NCI-H526 treated with DMSO at 0.1 percent for 48 hours (cell line): ENCODE results near the gene GGA1.

Experiments used
- DNase-seq: peaks from one replicate; lab custom pipeline; 2025; lab: John Stamatoyannopoulos, UW

GGA1 gene

GRCh38 chr22:37630839-37631435 lies 22.3 kb downstream of the GGA1 start:
- no peak for DNase-seq

GRCh38 chr22:37631448-37632173 lies 23.0 kb downstream of the GGA1 start:
- DNase-seq = no peak

DNA sequence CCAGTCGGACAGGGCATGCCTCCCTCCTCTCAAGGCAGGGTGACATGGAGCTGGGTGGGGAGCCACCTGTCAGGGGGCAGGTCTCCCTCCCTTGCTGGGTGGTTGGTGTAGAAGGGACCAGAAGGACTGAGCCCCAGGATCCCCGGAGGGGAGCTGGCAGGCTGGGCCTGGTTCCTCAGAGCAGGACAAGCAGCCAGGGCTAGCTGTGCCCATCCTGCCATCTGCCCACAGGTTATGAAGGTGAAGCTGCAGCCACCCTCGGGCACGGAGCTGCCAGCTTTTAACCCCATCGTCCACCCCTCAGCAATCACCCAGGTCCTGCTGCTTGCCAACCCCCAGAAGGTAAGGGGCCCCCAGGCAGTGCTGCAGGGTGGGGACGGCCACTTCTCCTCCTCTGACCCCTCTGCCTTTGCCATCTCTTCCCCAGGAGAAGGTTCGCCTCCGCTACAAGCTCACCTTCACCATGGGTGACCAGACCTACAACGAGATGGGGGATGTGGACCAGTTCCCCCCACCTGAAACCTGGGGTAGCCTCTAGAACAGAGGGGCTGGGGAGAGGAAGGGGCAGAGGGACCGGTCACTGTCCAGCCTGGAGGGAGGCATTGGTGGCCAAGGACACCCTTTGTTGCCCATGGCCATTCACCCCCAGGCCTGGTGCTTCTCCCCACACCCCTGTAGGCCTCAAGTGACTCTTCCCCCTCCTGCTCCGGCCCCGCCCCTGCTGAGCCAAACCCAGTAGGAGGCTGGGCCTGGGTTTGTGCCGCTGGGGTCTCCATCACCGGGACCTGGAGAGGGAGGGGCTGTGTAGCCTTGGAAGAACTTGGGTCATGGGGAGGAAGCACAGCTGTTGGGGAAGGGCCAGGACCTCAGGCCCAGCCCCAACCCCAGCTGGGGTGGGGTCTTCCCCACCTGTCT lies 23.8 kb downstream of the GGA1 start:
- no peak for DNase-seq

DNA sequence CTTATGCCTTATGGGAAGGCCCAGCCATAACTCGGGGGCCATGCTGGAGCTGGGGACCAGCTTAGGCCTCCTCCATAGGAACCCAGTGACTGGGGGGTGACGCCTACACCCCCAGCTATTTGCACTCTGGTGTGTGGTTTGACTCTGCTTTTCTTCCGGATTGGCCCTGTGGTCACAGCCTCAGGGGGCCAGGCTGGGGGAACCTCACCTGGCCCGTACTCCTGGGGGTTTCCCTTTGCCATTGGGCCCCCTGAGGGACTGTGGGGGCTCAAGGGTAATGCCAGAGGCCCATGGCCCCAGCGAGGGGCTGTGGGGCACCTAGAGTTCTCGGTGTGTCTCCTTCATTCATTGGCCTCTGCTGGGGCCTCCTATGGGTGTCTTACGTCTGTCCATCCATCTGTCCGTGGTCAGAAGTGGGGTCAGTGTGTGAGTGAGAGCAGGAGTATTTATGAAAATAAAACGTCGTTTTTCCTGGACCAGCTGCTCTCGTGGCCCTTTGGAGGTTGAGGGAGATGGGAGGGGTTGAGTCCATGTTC lies 24.5 kb downstream of the GGA1 start:
- no peak for DNase-seq

DNA sequence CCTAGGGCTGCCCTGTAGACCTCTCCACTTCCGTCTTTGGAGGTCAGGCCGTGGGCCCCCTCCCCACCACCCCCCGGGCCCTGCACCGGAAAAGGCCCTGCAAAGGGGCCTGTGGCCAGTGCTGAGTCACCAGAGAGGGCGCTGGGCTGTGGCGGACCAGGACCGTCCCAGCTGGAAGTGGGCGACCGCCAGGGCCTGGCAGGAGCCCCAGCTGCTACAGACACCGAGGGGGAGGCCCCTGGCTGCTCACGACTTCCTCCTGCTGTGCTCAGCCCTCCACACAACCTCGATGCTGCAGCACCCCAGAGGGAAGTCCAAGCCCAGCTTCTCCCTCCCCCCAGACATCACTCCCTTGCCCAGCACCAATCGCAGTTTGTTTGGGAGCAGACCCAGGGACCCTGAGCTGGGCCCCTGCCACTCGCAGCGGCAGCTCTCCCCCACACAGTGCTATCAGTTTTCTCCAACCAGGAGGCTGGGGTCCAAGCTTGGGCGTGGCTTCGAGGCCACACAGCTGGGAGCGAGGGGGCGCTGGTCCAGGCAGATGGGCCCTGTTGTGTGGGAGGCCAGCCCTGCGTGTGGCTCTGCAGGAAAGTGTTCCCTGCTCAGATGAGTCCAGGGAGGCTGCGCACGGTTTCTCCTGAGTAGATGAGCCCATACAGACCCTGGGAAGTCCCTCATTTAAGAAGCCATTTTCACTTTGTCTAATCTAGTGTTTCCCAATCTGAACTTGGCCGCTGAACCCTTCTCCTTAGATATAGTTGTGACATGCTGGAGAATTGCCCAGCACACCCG lies 25.2 kb downstream of the GGA1 start:
- no peak for DNase-seq

- no peak for DNase-seq
These were observed 25.8 kb downstream of the GGA1 start for GRCh38 chr22:37634417-37634924.

DNA sequence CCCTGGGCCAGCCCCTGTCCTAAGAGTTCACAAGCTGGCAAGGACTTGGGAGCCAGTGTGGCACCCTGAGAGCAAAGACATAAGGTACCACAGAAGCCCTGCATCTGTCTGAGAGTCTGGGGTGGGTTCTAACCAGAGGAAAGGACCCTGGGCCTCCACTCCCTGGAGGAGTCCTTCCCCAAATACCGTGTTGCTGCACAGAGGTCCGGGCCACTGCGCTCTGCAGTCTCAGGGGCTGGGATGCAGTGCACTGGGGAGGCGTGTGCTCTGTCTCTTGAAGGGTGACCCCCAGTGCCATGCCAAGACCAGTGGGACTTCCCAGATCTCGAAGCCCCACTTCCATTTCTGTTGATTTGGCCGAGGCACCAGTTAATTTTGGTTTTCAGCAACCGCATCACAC lies 26.5 kb downstream of the GGA1 start:
- no peak for DNase-seq

GRCh38 chr22:37636186-37636948 lies 27.7 kb downstream of the GGA1 start:
- no peak for DNase-seq

DNA sequence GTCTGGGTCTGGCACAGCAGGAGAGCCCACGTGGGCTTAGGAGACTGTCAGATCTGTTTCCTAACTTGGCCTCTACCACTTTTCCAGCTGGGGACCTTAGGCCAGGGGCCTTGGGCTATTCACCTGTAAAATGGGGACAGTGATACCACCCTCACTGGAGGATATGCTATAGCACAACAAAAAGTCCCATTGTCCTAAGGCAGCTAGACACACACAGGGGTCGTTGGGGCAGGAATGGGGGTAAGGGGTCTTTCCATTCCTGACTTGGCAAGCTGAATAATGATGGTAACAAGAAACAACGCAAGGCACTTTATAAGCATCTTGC lies 28.3 kb downstream of the GGA1 start:
- DNase-seq = no peak

DNA sequence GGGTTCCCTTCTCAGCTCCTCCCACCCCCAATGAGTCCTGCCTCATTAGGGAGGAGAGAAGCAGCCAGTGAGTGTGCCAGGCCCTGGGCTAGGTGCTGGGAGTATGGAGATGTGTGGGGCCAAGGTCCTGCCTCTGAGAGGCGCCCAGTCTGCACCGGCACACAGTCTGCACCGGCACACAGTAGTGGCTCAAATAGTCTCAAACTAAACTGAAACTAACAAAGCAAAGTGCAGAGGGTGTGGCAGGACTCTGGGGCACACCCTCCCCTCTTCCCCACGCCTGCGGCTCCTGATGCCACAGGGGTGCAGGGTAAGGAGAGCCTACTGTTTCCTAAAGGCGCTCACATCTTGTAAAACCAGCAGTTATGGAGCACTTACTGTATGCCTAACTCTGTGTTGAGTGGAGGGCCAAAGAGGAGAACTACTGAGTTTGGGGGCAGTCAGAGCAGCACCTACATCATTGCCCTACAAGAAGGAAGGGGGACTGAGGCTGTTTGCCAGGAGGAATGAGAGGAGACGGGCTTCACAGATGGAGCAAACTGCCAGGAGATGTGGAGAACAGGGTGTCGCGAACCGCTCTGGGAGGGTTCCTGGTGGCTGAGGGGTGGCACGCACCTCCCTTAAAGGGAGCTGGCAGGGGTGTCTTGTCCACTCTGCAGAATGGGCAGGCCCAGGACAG lies 29.9 kb downstream of the GGA1 start:
- no peak for DNase-seq

- DNase-seq = no peak
These were observed 30.6 kb downstream of the GGA1 start, which contains the start of gene SH3BP1 for GRCh38 chr22:37639070-37639760. Gene SH3BP1 (plus strand): TSS chr22:37639669. CDS start chr22:37639788, 119 bp downstream.

DNA sequence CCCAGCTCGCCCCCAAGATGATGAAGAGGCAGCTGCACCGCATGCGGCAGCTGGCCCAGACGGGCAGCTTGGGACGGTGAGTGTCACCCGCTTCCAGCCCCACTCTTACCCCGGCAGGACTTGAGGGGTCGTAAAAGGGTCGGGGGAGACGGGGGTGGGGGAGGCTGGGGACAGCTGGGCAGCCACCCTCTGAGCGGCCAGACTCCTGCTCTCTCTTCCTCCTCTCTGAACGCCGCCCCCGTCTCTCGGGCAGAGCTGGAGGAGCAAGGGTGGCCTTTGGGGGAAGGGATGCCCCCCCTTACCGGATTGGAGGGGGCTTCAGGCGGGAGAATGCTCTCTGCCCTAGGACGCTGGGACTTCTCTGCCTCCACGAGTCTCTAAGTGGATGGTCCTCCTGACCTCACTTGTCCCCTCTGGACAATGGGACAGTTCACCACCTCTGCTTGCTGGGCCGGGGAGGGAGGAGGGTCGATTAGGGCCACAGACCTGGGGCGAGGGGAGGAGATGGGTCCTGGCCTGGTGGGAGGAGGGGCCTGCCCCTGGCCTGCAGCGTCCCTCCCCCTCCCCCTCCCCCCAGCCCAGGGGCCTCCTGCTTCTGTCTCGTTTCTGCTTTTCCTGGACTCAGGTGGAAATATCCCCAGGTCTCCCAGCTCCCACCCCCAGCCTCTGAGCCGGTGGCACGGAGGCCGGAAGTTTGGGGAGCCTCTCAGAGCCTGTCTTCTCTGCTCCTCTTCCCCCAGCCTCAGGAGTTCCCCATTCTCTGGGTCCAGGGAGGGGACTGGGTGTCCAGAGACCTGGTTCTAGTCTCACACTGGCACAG lies 31.3 kb downstream of the GGA1 start:
- no peak for DNase-seq

GRCh38 chr22:37640591-37641560 lies 32.2 kb downstream of the GGA1 start:
- no peak for DNase-seq

GRCh38 chr22:37641561-37641949 lies 32.9 kb downstream of the GGA1 start:
- DNase-seq = no peak

- DNase-seq = no peak
These were observed 34.7 kb downstream of the GGA1 start for GRCh38 chr22:37643225-37643847.

GRCh38 chr22:37647317-37647716 lies 38.7 kb downstream of the GGA1 start:
- DNase-seq = no peak

GRCh38 chr22:37647928-37648327 lies 39.3 kb downstream of the GGA1 start:
- DNase-seq = no peak
